AG04450 (cell line): Measurements from ENCODE around the gene SLAIN2. TPM values are rescaled to one million over a fixed set of nuclear protein-coding genes. Genes with fewer than 3 reads are reported as not detected.

Experiments
- CTCF ChIA-PET: fragments of 300-600, 350-600 bp; formaldehyde crosslinking; extraction: SDS; loops from one replicate; lab custom pipeline; 2022; ENCODE audit warnings: antibody characterized with exemption, inconsistent platforms; lab: Charles Lee
- POLR2A ChIA-PET: fragments of 350-600 bp; formaldehyde crosslinking; extraction: SDS; loops from one replicate; lab custom pipeline; 2021; ENCODE audit warnings: antibody characterized with exemption, inconsistent platforms; lab: Yijun Ruan, JAX
- DNase-seq: peaks from one replicate; pipeline ENCODE4 v3.0.0-alpha.2; 2011; ENCODE audit warnings: low read depth, low spot score
- H3K27ac ChIP-seq: one replicate; pipeline ENCODE4 v1.5.1; 2012; ENCODE audit warnings: low read depth, low read length, control low read depth
- H3K27me3 ChIP-seq: one replicate; pipeline ENCODE4 v1.6.0; 2012; ENCODE audit warnings: low read length; ENCODE audit not compliant: control insufficient read depth, insufficient read depth
- H3K4me3 ChIP-seq: 2 replicates; pipeline ENCODE4 v1.5.1; 2011; ENCODE audit warnings: mild to moderate bottlenecking, low read depth, low read length, control low read depth
- H3K9me3 ChIP-seq: 2 replicates; pipeline ENCODE4 v1.5.1; 2012; ENCODE audit warnings: low read length; ENCODE audit not compliant: control insufficient read depth, insufficient read depth
- polyA plus RNA-seq: library from polyadenylated mRNA; depleted of rRNA; stranded (reverse); fragments of >200 nt; gene quantifications from 2 replicates; pipeline ENCODE4 v1.2.3, GENCODE V29; 2011
- TF ChIP-seq, protein P1 (sequence below): IDR thresholded peaks from 2 replicates; pipeline ENCODE4 v1.5.1; 2011; ENCODE audit warnings: low read depth, low read length, control low read depth, inconsistent platforms

Gene SLAIN2
- polyA plus RNA-seq, 1 experiment: 33.7 TPM

DNA sequence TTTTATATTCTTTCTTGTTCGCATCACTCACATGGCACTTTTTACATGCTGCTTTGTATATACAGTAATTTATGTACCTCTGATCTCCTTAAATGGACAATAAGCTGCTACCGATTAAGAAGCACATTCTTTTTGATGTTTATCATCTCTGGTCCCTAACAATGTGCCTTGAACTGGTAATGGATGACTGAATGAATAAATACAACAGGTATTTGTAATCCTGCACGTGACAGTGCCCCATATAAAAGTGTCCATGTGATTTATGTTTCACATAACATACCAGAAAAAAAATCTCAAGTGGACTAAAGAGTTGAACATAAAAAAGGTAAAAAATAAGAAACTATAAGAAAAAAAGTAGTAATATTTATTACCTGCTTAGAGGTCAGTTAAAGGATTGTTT is 7.7 kb upstream of the SLAIN2 start:
- Histone ChIP-seq H3K4me3 (no peak overlapping the region), H3K27me3 (no peaks in the 10 kb centered on the region), H3K27ac (no peak overlapping the region), H3K9me3 (no peaks in the 10 kb centered on the region)
- TF ChIP-seq, protein P1, sequence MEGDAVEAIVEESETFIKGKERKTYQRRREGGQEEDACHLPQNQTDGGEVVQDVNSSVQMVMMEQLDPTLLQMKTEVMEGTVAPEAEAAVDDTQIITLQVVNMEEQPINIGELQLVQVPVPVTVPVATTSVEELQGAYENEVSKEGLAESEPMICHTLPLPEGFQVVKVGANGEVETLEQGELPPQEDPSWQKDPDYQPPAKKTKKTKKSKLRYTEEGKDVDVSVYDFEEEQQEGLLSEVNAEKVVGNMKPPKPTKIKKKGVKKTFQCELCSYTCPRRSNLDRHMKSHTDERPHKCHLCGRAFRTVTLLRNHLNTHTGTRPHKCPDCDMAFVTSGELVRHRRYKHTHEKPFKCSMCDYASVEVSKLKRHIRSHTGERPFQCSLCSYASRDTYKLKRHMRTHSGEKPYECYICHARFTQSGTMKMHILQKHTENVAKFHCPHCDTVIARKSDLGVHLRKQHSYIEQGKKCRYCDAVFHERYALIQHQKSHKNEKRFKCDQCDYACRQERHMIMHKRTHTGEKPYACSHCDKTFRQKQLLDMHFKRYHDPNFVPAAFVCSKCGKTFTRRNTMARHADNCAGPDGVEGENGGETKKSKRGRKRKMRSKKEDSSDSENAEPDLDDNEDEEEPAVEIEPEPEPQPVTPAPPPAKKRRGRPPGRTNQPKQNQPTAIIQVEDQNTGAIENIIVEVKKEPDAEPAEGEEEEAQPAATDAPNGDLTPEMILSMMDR: no peak
- POLR2A ChIA-PET: no interaction called here
- CTCF ChIA-PET: interaction anchor here (1.1 kb wide), 1 partner anchor 18 kb away, joined by 4 read pairs; no protein-coding TSS in a partner anchor
- no peak for DNase-seq

DNA sequence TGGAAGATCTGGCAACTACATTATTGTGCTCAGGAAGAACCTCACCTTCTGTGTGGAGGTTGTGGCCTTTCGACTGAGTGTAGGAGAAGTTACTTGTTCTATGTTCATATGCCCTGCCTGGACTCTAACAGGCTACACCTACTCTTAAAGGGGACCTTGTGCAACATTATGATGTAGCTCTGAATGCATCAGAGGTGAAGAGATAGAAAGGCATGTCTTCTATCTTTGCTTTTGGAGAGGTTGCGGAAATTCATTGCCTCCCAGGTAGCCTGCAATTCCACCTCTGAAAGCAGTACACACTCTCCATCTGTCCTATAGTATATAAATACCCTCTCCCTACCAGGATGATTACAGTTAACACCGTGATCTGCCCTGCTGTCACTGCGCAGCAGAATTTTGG is 7.1 kb upstream of the SLAIN2 start:
- Histone ChIP-seq H3K4me3 (no peak overlapping the region), H3K9me3 (no peaks in the 10 kb centered on the region), H3K27me3 (no peaks in the 10 kb centered on the region), H3K27ac (no peak overlapping the region)
- CTCF ChIA-PET: no interaction called here
- TF ChIP-seq, protein P1: no peak
- POLR2A ChIA-PET: no interaction called here
- no peak for DNase-seq

DNA sequence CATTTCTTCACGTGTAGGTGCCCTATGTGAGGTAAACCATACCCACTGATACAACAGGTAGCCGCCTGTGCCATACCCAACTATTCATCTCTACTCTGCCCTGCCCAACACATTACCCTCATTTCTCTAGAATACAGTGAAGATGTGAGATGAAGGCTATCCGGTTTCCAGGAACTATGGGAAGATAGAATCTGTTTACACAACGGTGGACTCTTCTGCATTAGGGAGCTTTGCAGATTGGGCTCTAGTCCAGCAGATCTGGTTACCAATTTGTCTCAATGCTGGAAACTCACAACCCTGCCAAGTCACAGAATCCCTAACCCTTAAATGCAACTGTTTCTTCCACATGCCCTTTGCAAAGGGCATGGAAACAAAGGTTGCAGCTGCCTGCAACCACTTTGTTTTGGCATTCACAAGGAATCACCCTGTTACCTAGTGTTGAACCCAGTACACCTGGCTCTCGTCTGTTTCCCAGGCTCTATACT is 6.4 kb upstream of the SLAIN2 start:
- CTCF ChIA-PET: no interaction called here

DNA sequence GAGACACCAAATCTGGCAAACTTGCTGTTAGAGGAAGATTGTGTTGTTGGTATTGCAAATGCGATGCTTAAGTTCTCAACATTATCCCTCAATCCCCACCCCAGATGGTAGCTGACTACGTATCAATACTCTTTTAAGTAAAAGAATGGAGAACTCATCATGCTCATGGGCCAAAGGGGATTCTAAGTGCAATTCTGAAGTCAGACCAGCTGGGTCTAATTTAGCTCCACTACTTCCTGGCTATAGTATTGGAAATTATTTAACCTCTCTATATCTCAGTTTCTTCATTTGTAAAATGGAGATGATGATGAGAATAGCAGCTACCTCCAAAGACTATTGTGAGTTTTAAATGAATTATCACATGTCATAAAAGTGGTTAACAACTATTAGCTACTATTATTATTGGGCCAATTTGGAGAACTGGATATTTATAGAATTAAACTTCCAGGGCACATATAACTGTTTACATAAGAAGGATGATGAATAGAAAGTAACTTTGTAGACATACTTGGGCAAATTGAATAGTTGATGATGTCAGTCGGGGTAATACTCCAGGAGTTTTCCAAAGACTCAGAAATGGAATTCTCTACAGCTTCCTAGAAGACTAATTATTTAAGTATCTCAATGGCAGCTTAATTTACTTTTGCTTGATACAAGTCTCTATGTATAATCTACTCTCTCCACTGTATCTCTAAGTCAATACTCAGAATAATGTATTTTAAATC is 5.0 kb upstream of the SLAIN2 start:
- Histone ChIP-seq H3K27me3 (no peaks in the 10 kb centered on the region), H3K27ac (no peak overlapping the region), H3K9me3 (no peaks in the 10 kb centered on the region), H3K4me3 (no peak overlapping the region)
- TF ChIP-seq, protein P1: no peak
- ChIA-PET CTCF (interaction anchor here (0.5 kb wide), 1 partner anchor 735 kb away, joined by 4 read pairs; no protein-coding TSS in a partner anchor), POLR2A (no interaction called here)
- no peak for DNase-seq

More for the DNA sequence above, 6.4 kb upstream of the SLAIN2 start:
- no peak for DNase-seq
- H3K27ac ChIP-seq: no peak overlapping the region
- POLR2A ChIA-PET: no interaction called here
- TF ChIP-seq, protein P1: no peak
- H3K4me3 ChIP-seq: no peak overlapping the region
- no peaks in the 10 kb centered on the region for H3K9me3 ChIP-seq
- no peaks in the 10 kb centered on the region for H3K27me3 ChIP-seq

DNA sequence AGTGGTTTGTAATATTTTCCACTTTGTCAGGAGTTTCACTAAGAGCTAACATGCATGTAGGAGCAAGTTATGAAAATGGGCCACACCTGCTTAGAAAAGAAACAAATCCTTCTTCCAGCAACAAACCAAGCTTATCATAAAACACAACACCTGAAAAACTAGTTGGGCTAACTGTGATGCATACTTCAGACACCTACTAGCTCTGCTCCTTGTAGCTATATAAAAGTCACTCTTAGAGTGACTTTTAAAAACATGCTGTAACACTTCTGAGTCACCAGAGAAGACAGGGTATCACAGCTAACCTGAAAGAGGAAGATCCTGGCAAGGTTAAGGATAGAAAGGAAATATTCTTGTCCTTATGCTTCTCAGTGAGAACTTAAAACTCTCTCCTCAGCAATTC is 3.6 kb upstream of the SLAIN2 start:
- Histone ChIP-seq H3K9me3 (no peaks in the 10 kb centered on the region), H3K27ac (no peak overlapping the region), H3K4me3 (no peak overlapping the region), H3K27me3 (no peaks in the 10 kb centered on the region)
- no peak for DNase-seq
- CTCF ChIA-PET: interaction anchor here (0.5 kb wide), 1 partner anchor 240 kb away, joined by 3 read pairs; no protein-coding TSS in a partner anchor
- TF ChIP-seq, protein P1: no peak
- POLR2A ChIA-PET: no interaction called here
